ENCODE data around the gene SPON2. TPM values are rescaled to one million over a fixed set of nuclear protein-coding genes. Genes with fewer than 3 reads are reported as not detected.

Gene SPON2
- total RNA-seq, 1 experiment from 2014 or later = 0.54 TPM

GRCh38 chr4:1208266-1208961 lies 36.0 kb upstream of the SPON2 start:
- ChIA-PET CTCF (interaction anchor here (0.6 to 0.9 kb wide), 3 partner anchors 9 to 212 kb away, joined by 3 to 5 read pairs (median 4); no protein-coding TSS in a partner anchor), POLR2A (interaction anchor here (1.0 to 1.2 kb wide), 2 partner anchors 16 to 41 kb away, joined by 3 to 5 read pairs; no protein-coding TSS in a partner anchor)
- no peak overlapping the region for H3K27ac Mint-ChIP-seq (ENCODE audit: low read depth, unreplicated experiment)
- H3K27me3 Mint-ChIP-seq (ENCODE audit: insufficient read depth, unreplicated experiment) = no peaks in the 10 kb centered on the region
- no peaks in the 10 kb centered on the region for H3K4me1 Mint-ChIP-seq (ENCODE audit: insufficient read depth, unreplicated experiment)
- DNase-seq (ENCODE audit: unreplicated experiment) = no peak
- H3K9me3 Mint-ChIP-seq (ENCODE audit: unreplicated experiment) = no peaks in the 10 kb centered on the region
- no peak overlapping the region for H3K4me3 Mint-ChIP-seq (ENCODE audit: unreplicated experiment)
- peaks cover 19% of the 10 kb centered on the region for H3K36me3 Mint-ChIP-seq (ENCODE audit: insufficient read depth, unreplicated experiment)
- intact Hi-C loops (cut with micrococcal nuclease) = no loop called here
- BruUV-seq (replicated peaks) = no TSS peak
- TF ChIP-seq CTCF (IDR thresholded peaks at IDR 0.05; ENCODE audit: unreplicated experiment) = no peak

GRCh38 chr4:1207603-1208265 lies 35.4 kb upstream of the SPON2 start:
- no peak overlapping the region for H3K27ac Mint-ChIP-seq (ENCODE audit: low read depth, unreplicated experiment)
- no peaks in the 10 kb centered on the region for H3K4me1 Mint-ChIP-seq (ENCODE audit: insufficient read depth, unreplicated experiment)
- no peaks in the 10 kb centered on the region for H3K27me3 Mint-ChIP-seq (ENCODE audit: insufficient read depth, unreplicated experiment)
- H3K36me3 Mint-ChIP-seq (ENCODE audit: insufficient read depth, unreplicated experiment) = peaks cover 18% of the 10 kb centered on the region
- ChIA-PET CTCF (interaction anchor here (0.6 kb wide), 1 partner anchor 8 kb away, joined by 4 read pairs; no protein-coding TSS in a partner anchor), POLR2A (interaction anchor here (1.0 to 1.2 kb wide), 2 partner anchors 15 to 40 kb away, joined by 3 to 5 read pairs; no protein-coding TSS in a partner anchor)
- H3K4me3 Mint-ChIP-seq (ENCODE audit: unreplicated experiment) = no peak overlapping the region
- no peak for TF ChIP-seq CTCF (IDR thresholded peaks at IDR 0.05; ENCODE audit: unreplicated experiment)
- DNase-seq (ENCODE audit: unreplicated experiment) = no peak
- intact Hi-C loops (cut with micrococcal nuclease) = no loop called here
- H3K9me3 Mint-ChIP-seq (ENCODE audit: unreplicated experiment) = no peaks in the 10 kb centered on the region
- BruUV-seq (replicated peaks) = no TSS peak

DNA sequence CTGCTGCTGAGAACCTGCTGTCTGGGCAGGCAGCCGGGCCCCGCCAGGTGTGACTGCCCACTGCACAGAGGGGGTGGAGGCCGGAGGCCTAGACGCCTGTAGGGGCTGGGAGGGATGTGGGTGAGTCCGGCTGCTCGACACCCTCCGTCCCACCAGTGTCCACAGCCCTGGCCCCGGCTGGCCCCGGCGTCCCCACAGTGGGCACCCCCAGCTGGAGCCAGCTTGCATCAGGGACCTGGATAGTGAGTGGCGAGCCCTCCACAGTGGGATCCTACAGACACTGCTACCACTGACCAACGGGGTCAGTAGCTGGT lies 34.7 kb upstream of the SPON2 start:
- Mint-ChIP-seq H3K36me3 (ENCODE audit: insufficient read depth, unreplicated experiment) (peaks cover 18% of the 10 kb centered on the region), H3K27me3 (ENCODE audit: insufficient read depth, unreplicated experiment) (no peaks in the 10 kb centered on the region), H3K4me3 (ENCODE audit: unreplicated experiment) (no peak overlapping the region), H3K9me3 (ENCODE audit: unreplicated experiment) (no peaks in the 10 kb centered on the region), H3K4me1 (ENCODE audit: insufficient read depth, unreplicated experiment) (peaks cover 1% of the 10 kb centered on the region), H3K27ac (ENCODE audit: low read depth, unreplicated experiment) (no peak overlapping the region)
- ChIA-PET POLR2A (no interaction called here), CTCF (no interaction called here)
- intact Hi-C loops (cut with micrococcal nuclease) = no loop called here
- no TSS peak for BruUV-seq (replicated peaks)
- TF ChIP-seq CTCF (IDR thresholded peaks at IDR 0.05; ENCODE audit: unreplicated experiment) = no peak
- no peak for DNase-seq (ENCODE audit: unreplicated experiment)

DNA sequence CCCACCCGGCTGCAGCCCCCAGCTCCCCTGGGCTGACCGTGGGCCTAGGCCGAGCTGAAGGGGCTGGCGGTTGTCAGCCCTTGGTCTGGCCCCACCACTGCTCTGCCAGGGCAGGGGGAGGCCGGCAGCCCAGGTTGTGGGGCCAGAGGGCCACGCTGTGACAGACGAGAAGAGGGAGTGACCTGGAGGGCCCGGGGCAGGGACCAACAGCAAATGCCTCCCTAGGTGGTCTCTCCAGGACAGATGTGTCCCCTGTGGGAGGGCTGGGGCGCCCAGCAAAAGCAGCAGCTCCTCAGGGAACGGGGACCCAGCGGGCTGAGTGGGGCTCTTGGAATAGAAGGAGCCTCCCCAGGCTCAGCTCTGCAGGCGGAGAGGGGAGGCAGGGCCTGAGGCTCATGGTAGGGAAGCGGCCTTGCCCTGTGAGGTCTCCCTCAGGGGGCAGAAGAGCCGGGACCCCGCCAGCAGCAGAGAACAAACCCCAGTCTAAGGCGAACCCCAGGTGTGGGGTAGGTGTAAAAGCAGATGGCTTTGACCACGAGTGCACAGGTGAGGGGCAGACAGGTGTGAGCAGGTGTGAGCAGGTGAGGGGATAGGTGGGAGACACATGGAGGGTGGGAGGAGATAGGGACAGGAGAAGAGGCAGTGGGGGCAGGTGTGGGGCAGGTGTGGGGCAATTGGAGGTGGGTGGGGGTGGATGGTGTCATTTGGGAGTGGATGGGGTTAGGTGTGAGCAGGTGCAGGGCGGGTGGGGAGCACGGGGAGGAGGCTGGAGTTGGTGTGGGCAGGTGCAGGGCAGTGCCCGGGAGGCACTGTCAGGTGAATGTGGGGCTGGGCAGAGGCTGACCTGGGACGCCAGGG lies 34.1 kb upstream of the SPON2 start:
- TF ChIP-seq CTCF (IDR thresholded peaks at IDR 0.05; ENCODE audit: unreplicated experiment) = no peak
- H3K36me3 Mint-ChIP-seq (ENCODE audit: insufficient read depth, unreplicated experiment) = peaks cover 12% of the 10 kb centered on the region
- H3K4me1 Mint-ChIP-seq (ENCODE audit: insufficient read depth, unreplicated experiment) = peaks cover 5% of the 10 kb centered on the region
- no peak overlapping the region for H3K27ac Mint-ChIP-seq (ENCODE audit: low read depth, unreplicated experiment)
- H3K4me3 Mint-ChIP-seq (ENCODE audit: unreplicated experiment) = no peak overlapping the region
- intact Hi-C loops (cut with micrococcal nuclease) = no loop called here
- no TSS peak for BruUV-seq (replicated peaks)
- H3K9me3 Mint-ChIP-seq (ENCODE audit: unreplicated experiment) = no peaks in the 10 kb centered on the region
- ChIA-PET POLR2A (no interaction called here), CTCF (no interaction called here)
- no peaks in the 10 kb centered on the region for H3K27me3 Mint-ChIP-seq (ENCODE audit: insufficient read depth, unreplicated experiment)
- no peak for DNase-seq (ENCODE audit: unreplicated experiment)

Data from MCF 10A (cell line).